ENCODE measurements around the gene PRKCE.

The PRKCE gene

DNA sequence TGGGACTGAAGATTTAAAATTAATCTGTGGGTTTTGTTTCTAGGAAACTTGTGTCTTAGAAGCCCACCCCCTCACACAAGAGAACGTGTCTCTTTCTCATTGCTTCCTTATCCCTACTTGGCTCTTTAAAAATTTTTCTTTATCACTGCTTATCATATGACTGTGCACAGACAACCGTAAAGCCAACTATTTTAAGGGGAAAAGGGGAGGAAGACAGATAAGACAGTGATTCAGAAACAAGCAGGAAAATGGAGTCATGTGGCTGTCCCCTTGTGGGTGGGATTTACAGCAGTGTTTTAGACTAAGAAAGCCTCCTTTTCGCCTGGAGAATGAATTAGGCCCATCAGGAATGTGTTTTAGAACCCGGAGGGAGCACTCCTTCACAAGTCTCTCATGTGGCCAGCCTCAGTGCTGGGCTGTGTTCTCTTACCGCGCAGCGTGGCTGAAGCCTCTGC lies 17.6 kb downstream of the PRKCE start:
- no peaks in the 10 kb centered on the region for H3K27me3 ChIP-seq (ENCODE audit: control insufficient read depth in 1 of 2, insufficient read depth in 2 of 2, low read length in 2 of 2)
- peaks cover 2% of the 10 kb centered on the region for H3K4me1 ChIP-seq (ENCODE audit: control insufficient read depth, insufficient read depth, low read length)
- no peaks in the 10 kb centered on the region for H3K36me3 ChIP-seq (ENCODE audit: control insufficient read depth in 2 of 2, insufficient read depth in 2 of 2, low read length in 2 of 2)
- no peak overlapping the region for H3K9ac ChIP-seq (ENCODE audit: low read length in 2 of 2)
- H3K4me3 ChIP-seq (ENCODE audit: low read length in 2 of 2), result no peak overlapping the region
- no peaks in the 10 kb centered on the region for H3K9me3 ChIP-seq (ENCODE audit: control insufficient read depth in 2 of 2, low read length in 2 of 2)
- no peak overlapping the region for H3K27ac ChIP-seq (ENCODE audit: low read length)

DNA sequence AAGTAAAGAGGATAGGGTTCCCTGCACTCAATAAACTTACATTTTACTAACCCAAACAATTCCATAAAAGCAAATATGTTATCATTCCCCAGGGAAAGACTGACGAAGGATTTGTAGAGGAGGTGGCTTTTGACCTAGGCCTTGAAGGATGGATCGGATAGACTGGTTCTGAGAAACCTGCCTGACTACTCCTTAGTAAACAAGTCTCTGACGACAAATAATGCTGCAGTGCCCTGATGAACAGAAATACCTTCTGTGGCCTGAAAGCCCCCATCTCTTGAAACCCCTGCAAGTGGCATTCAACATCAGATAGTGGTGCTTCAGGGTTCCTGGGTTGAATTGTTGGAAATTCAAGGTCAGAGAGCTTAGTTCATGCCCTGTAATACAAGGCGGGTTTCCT lies 19.2 kb downstream of the PRKCE start:
- H3K36me3 ChIP-seq (ENCODE audit: control insufficient read depth in 2 of 2, insufficient read depth in 2 of 2, low read length in 2 of 2), result no peaks in the 10 kb centered on the region
- H3K27me3 ChIP-seq (ENCODE audit: control insufficient read depth in 1 of 2, insufficient read depth in 2 of 2, low read length in 2 of 2), result no peaks in the 10 kb centered on the region
- H3K9me3 ChIP-seq (ENCODE audit: control insufficient read depth in 2 of 2, low read length in 2 of 2), result no peaks in the 10 kb centered on the region
- H3K27ac ChIP-seq (ENCODE audit: low read length), result no peak overlapping the region
- no peak overlapping the region for H3K4me3 ChIP-seq (ENCODE audit: low read length in 2 of 2)
- H3K9ac ChIP-seq (ENCODE audit: low read length in 2 of 2), result no peak overlapping the region
- H3K4me1 ChIP-seq (ENCODE audit: control insufficient read depth, insufficient read depth, low read length), result peaks cover 16% of the 10 kb centered on the region

DNA sequence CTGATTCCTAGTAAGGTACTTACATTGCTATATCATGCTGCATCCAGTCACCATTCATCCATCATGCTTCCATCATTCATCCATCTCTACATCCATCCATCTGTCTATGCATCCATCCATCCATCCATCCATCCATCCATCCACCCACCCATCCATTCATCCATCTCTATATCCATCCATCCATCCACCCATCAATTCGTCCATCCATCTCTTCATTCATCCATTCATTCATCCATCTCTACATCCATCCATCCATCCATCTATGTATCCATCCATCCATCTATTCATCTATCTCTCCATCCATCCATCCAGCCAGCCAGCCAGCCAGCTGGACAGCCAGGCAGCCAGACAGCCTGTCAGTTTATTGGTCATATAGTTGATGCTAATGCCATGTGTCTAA lies 20.7 kb downstream of the PRKCE start:
- Histone ChIP-seq H3K9me3 (ENCODE audit: control insufficient read depth in 2 of 2, low read length in 2 of 2) (no peaks in the 10 kb centered on the region), H3K36me3 (ENCODE audit: control insufficient read depth in 2 of 2, insufficient read depth in 2 of 2, low read length in 2 of 2) (no peaks in the 10 kb centered on the region), H3K27me3 (ENCODE audit: control insufficient read depth in 1 of 2, insufficient read depth in 2 of 2, low read length in 2 of 2) (no peaks in the 10 kb centered on the region), H3K27ac (ENCODE audit: low read length) (no peak overlapping the region), H3K9ac (ENCODE audit: low read length in 2 of 2) (no peak overlapping the region), H3K4me1 (ENCODE audit: control insufficient read depth, insufficient read depth, low read length) (peaks cover 21% of the 10 kb centered on the region), H3K4me3 (ENCODE audit: low read length in 2 of 2) (no peak overlapping the region)

DNA sequence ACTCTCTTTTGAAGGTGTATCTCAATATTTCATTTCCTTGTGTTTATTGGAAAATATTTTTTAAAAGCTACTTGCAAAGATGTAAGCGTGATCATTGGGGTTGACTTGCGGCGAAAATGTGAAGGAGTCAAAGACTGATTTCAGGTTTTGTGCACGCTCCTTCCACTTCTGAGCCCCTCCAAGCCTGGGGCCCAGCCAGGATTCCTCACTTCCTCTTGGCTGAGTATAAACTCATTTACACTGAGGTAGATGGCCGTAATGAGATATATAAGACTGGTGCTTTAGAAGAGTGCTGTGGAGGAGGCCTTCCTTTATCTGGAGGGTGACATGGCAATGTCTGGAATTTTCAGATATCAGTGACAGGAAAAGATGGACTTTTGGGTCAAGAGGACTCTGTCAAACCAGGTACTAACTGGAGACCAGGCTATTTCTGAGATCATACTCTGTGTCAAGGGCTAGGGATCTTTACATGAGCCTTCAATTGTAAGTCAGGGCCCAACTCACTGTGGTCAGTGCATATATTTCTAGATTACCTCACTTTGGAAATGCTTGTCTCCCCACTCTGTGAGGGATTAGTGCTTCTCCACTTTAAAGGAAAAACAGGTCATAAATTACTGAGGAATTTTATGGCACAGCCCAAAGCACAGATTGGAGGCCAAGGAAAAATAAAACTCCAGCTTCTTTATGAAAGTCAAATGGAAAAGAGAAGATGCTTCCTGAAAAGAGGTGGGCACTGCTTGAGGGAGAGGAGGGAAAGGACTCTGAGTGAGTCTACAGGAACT lies 22.8 kb downstream of the PRKCE start:
- no peak overlapping the region for H3K27ac ChIP-seq (ENCODE audit: low read length)
- H3K9ac ChIP-seq (ENCODE audit: low read length in 2 of 2), result no peak overlapping the region
- no peaks in the 10 kb centered on the region for H3K27me3 ChIP-seq (ENCODE audit: control insufficient read depth in 1 of 2, insufficient read depth in 2 of 2, low read length in 2 of 2)
- no peaks in the 10 kb centered on the region for H3K36me3 ChIP-seq (ENCODE audit: control insufficient read depth in 2 of 2, insufficient read depth in 2 of 2, low read length in 2 of 2)
- H3K4me1 ChIP-seq (ENCODE audit: control insufficient read depth, insufficient read depth, low read length), result peaks cover 21% of the 10 kb centered on the region
- H3K9me3 ChIP-seq (ENCODE audit: control insufficient read depth in 2 of 2, low read length in 2 of 2), result no peaks in the 10 kb centered on the region
- H3K4me3 ChIP-seq (ENCODE audit: low read length in 2 of 2), result no peak overlapping the region

DNA sequence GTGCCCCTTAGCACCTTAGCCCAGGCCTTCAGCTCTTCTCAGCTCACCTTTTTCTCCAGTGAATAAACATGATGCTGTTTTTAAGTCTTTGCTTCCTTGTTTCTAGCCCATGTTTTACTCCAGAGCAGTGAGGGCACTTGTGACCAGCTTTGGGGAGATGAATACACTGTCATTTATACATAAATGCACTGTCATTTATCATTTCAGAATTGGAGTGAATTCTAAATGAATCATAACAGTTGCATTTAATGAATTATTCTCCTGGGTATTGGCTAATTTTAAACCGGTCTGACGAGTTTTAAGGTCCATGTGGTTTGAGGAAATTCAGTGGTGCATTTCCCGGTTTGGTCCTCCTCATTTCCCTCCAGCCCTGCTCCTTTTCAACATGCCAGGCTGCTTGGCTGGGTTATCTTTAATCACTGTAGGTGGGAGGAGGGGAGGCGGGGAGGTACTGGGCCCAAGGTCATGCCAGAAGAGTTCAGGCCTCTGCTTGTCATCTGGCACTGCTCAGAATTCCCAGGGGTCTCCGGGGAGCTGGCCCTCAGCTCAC lies 23.9 kb downstream of the PRKCE start:
- H3K27ac ChIP-seq (ENCODE audit: low read length), result no peak overlapping the region
- H3K9me3 ChIP-seq (ENCODE audit: control insufficient read depth in 2 of 2, low read length in 2 of 2), result no peaks in the 10 kb centered on the region
- H3K9ac ChIP-seq (ENCODE audit: low read length in 2 of 2), result no peak overlapping the region
- no peaks in the 10 kb centered on the region for H3K27me3 ChIP-seq (ENCODE audit: control insufficient read depth in 1 of 2, insufficient read depth in 2 of 2, low read length in 2 of 2)
- no peaks in the 10 kb centered on the region for H3K36me3 ChIP-seq (ENCODE audit: control insufficient read depth in 2 of 2, insufficient read depth in 2 of 2, low read length in 2 of 2)
- H3K4me1 ChIP-seq (ENCODE audit: control insufficient read depth, insufficient read depth, low read length), result peaks cover 21% of the 10 kb centered on the region
- no peak overlapping the region for H3K4me3 ChIP-seq (ENCODE audit: low read length in 2 of 2)

DNA sequence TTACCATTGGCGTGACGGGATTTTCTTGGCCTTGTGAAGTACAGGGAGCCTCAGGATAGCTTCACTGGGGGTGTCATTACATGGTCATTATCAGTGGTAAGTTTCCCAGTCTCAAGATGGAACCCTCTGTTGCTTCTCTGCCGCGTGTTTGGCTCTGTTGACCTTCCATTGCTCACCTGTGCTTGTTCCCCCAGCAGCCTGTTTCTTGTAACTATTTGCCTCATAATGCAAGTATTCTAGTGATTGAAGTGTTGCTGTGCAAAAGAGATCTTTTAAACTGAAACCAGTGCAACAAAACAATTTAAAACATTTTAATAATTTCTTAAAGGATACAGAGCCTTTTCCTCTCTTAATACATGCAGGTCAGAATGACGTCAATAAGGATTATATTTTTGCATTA lies 24.6 kb downstream of the PRKCE start:
- Histone ChIP-seq H3K9ac (ENCODE audit: low read length in 2 of 2) (no peak overlapping the region), H3K9me3 (ENCODE audit: control insufficient read depth in 2 of 2, low read length in 2 of 2) (no peaks in the 10 kb centered on the region), H3K4me3 (ENCODE audit: low read length in 2 of 2) (no peak overlapping the region), H3K36me3 (ENCODE audit: control insufficient read depth in 2 of 2, insufficient read depth in 2 of 2, low read length in 2 of 2) (no peaks in the 10 kb centered on the region), H3K27ac (ENCODE audit: low read length) (no peak overlapping the region), H3K27me3 (ENCODE audit: control insufficient read depth in 1 of 2, insufficient read depth in 2 of 2, low read length in 2 of 2) (no peaks in the 10 kb centered on the region), H3K4me1 (ENCODE audit: control insufficient read depth, insufficient read depth, low read length) (peaks cover 21% of the 10 kb centered on the region)

DNA sequence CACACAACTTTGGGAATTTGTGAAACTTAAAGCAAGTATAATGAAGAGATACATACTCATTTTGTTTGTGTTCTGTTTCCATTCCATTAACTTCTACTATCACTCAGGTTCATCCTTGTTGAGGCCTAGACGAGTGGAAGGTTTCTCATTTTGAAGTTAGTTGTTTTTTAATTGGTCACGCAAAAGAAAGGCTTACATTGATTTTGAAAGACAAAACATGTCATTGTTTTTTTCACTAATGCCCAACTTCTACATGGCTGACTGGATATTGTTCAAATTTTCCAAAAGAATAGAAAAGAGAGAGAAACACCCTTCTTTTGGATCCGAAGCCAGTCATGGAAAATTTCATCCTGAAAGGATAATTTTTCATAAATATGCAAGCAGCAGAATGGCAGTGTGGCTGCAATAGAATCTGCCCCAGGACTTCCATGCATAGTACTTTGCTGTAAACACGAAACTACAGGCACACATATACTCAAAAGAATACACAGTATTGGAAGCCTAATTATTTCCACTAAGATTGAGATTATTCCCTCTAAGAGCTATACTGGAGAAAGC lies 27.4 kb downstream of the PRKCE start:
- Histone ChIP-seq H3K27ac (ENCODE audit: low read length) (no peak overlapping the region), H3K36me3 (ENCODE audit: control insufficient read depth in 2 of 2, insufficient read depth in 2 of 2, low read length in 2 of 2) (no peaks in the 10 kb centered on the region), H3K4me1 (ENCODE audit: control insufficient read depth, insufficient read depth, low read length) (peaks cover 21% of the 10 kb centered on the region), H3K9ac (ENCODE audit: low read length in 2 of 2) (no peak overlapping the region), H3K9me3 (ENCODE audit: control insufficient read depth in 2 of 2, low read length in 2 of 2) (no peaks in the 10 kb centered on the region), H3K4me3 (ENCODE audit: low read length in 2 of 2) (no peak overlapping the region), H3K27me3 (ENCODE audit: control insufficient read depth in 1 of 2, insufficient read depth in 2 of 2, low read length in 2 of 2) (no peaks in the 10 kb centered on the region)

DNA sequence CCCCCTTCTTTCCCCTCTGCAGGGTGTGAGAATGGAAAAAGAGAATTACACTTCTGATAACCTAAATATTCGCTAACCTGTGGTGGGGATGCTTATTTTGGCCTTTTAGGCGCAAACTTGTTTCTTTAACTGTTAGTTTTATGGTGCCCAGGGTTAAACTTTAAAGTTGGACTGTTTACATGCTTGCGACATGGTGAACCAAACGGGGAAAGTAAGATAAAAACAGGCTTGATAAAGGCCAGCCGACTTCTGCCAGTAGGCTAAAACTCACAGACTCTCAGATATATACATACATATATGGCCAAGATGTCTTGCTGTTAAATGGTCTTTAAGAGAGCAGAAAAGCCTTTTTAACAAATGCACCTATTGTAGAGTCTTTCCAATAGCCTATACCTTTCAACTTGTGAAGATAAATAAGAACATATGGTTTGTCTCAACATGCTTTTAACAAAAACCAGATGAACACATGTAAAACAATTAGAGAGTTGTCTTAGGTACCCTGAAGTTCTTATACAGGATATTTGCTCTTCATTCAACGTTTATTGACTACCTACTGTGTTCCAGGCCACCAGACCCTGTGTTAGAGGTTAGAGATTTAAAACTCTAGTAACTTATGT lies 29.0 kb downstream of the PRKCE start:
- H3K9ac ChIP-seq (ENCODE audit: low read length in 2 of 2), result no peak overlapping the region
- no peaks in the 10 kb centered on the region for H3K9me3 ChIP-seq (ENCODE audit: control insufficient read depth in 2 of 2, low read length in 2 of 2)
- no peak overlapping the region for H3K4me3 ChIP-seq (ENCODE audit: low read length in 2 of 2)
- no peaks in the 10 kb centered on the region for H3K36me3 ChIP-seq (ENCODE audit: control insufficient read depth in 2 of 2, insufficient read depth in 2 of 2, low read length in 2 of 2)
- H3K4me1 ChIP-seq (ENCODE audit: control insufficient read depth, insufficient read depth, low read length), result peaks cover 7% of the 10 kb centered on the region
- H3K27ac ChIP-seq (ENCODE audit: low read length), result no peak overlapping the region
- H3K27me3 ChIP-seq (ENCODE audit: control insufficient read depth in 1 of 2, insufficient read depth in 2 of 2, low read length in 2 of 2), result no peaks in the 10 kb centered on the region

DNA sequence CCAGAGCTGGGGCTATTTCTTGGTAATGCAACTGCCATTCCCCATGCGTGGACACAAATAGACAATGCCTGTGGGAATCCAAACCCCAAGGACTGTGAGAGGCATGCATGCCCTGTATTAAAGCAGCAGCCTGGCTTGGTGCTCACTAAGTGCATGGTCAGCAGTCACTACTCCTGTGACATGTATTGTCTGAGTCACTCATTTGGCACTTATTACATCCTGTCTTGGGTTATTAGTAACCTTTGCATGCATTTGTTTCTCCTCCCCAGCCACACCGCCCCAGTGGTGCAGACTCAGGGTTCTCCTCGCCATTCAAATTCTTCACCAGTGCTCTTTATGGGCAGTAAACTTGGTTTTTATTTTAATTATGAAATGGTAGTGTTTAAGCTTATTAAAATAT lies 30.2 kb downstream of the PRKCE start:
- Histone ChIP-seq H3K27ac (ENCODE audit: low read length) (no peak overlapping the region), H3K9me3 (ENCODE audit: control insufficient read depth in 2 of 2, low read length in 2 of 2) (no peaks in the 10 kb centered on the region), H3K4me1 (ENCODE audit: control insufficient read depth, insufficient read depth, low read length) (no peaks in the 10 kb centered on the region), H3K27me3 (ENCODE audit: control insufficient read depth in 1 of 2, insufficient read depth in 2 of 2, low read length in 2 of 2) (no peaks in the 10 kb centered on the region), H3K9ac (ENCODE audit: low read length in 2 of 2) (no peak overlapping the region), H3K4me3 (ENCODE audit: low read length in 2 of 2) (no peak overlapping the region), H3K36me3 (ENCODE audit: control insufficient read depth in 2 of 2, insufficient read depth in 2 of 2, low read length in 2 of 2) (no peaks in the 10 kb centered on the region)

DNA sequence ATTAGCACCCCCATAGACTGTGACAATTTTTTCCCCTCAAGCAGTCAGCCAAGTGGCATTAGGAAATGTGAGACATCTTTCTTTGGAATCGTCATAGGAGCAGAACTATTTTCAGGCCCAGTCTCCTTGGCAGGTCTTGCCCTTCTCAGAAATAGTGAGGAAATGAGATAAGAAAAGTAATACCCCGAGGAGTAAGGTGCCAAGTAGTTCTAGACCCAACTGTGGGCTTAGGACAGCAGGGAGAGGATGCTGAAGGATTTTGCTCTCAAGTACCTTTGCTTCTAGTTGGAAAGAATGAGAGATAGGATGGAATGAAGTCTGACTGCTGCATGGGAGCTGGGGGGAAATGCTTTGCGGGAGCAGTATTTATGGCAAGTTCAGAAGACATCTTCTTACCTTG lies 31.8 kb downstream of the PRKCE start:
- H3K27ac ChIP-seq (ENCODE audit: low read length), result no peak overlapping the region
- H3K9ac ChIP-seq (ENCODE audit: low read length in 2 of 2), result no peak overlapping the region
- no peak overlapping the region for H3K4me3 ChIP-seq (ENCODE audit: low read length in 2 of 2)
- H3K9me3 ChIP-seq (ENCODE audit: control insufficient read depth in 2 of 2, low read length in 2 of 2), result no peaks in the 10 kb centered on the region
- no peaks in the 10 kb centered on the region for H3K27me3 ChIP-seq (ENCODE audit: control insufficient read depth in 1 of 2, insufficient read depth in 2 of 2, low read length in 2 of 2)
- no peaks in the 10 kb centered on the region for H3K36me3 ChIP-seq (ENCODE audit: control insufficient read depth in 2 of 2, insufficient read depth in 2 of 2, low read length in 2 of 2)
- H3K4me1 ChIP-seq (ENCODE audit: control insufficient read depth, insufficient read depth, low read length), result no peaks in the 10 kb centered on the region

DNA sequence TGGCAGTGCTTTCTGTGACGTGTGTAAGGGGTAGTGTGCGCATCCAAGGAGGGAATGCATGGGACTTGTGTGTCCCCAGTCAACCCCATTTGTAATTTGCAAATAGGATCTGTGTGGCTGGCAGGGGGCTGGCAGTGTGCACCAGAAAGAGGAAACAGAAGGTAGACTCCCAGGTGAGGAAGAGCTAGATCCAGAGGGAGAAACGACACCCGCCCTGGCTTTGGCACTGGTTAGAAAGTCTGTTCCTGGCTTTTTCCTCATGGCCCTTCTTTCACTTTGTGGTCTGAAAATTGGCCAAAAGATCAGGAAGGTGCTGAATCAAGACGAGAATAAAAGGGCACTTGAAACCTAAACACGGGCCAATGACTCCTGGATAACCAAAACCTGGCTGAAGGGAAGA lies 33.3 kb downstream of the PRKCE start:
- no peak overlapping the region for H3K27ac ChIP-seq (ENCODE audit: low read length)
- no peaks in the 10 kb centered on the region for H3K4me1 ChIP-seq (ENCODE audit: control insufficient read depth, insufficient read depth, low read length)
- no peaks in the 10 kb centered on the region for H3K27me3 ChIP-seq (ENCODE audit: control insufficient read depth in 1 of 2, insufficient read depth in 2 of 2, low read length in 2 of 2)
- H3K4me3 ChIP-seq (ENCODE audit: low read length in 2 of 2), result no peak overlapping the region
- H3K36me3 ChIP-seq (ENCODE audit: control insufficient read depth in 2 of 2, insufficient read depth in 2 of 2, low read length in 2 of 2), result no peaks in the 10 kb centered on the region
- no peaks in the 10 kb centered on the region for H3K9me3 ChIP-seq (ENCODE audit: control insufficient read depth in 2 of 2, low read length in 2 of 2)
- no peak overlapping the region for H3K9ac ChIP-seq (ENCODE audit: low read length in 2 of 2)
